Trophoblast cell (in vitro differentiated cells and primary cell): Measurements from ENCODE around the gene OLFM2.

Experiments used
- DNase-seq, 2 donors: peaks; one replicate each; pipeline ENCODE4 v3.0.0-alpha.2; 2016
- H2AFZ ChIP-seq: 2 replicates; pipeline ENCODE4 v1.6.1; 2013; ENCODE audit warnings: low read length, moderate library complexity, mild to moderate bottlenecking; ENCODE audit not compliant: insufficient read depth, poor library complexity
- H2AK5ac ChIP-seq: 2 replicates; pipeline ENCODE4 v1.6.1; 2013; ENCODE audit warnings: mild to moderate bottlenecking, low read length
- H2BK120ac ChIP-seq: 2 replicates; pipeline ENCODE4 v1.6.1; 2013; ENCODE audit warnings: low read length, mild to moderate bottlenecking, moderate library complexity; ENCODE audit not compliant: insufficient read depth, poor library complexity
- H2BK12ac ChIP-seq: 2 replicates; pipeline ENCODE4 v1.6.1; 2013; ENCODE audit warnings: mild to moderate bottlenecking, low read length, moderate library complexity
- H2BK5ac ChIP-seq: 2 replicates; pipeline ENCODE4 v1.6.1; 2013; ENCODE audit warnings: low read length, low read depth, moderate library complexity, mild to moderate bottlenecking; ENCODE audit not compliant: poor library complexity
- H3K14ac ChIP-seq: 2 replicates; pipeline ENCODE4 v1.6.1; 2013; ENCODE audit warnings: mild to moderate bottlenecking, low read length
- H3K18ac ChIP-seq: 2 replicates; pipeline ENCODE4 v1.6.1; 2013; ENCODE audit warnings: mild to moderate bottlenecking, low read length
- H3K23ac ChIP-seq: 2 replicates; pipeline ENCODE4 v1.6.1; 2013; ENCODE audit warnings: low read length
- H3K27ac ChIP-seq: 2 replicates; pipeline ENCODE4 v1.5.1; 2013; ENCODE audit warnings: low read depth, mild to moderate bottlenecking, inconsistent platforms, low read length, moderate library complexity
- H3K27me3 ChIP-seq: 2 replicates; pipeline ENCODE4 v1.6.1; 2013; ENCODE audit warnings: inconsistent platforms, mild to moderate bottlenecking, low read length, moderate library complexity; ENCODE audit not compliant: insufficient read depth
- H3K36me3 ChIP-seq, 2 experiments: 1 replicate in 1 of 2; 2 replicates in 1 of 2; pipeline ENCODE4 v1.6.1; 2013; ENCODE audit warnings: low read length in 2 of 2, mild to moderate bottlenecking in 2 of 2, moderate library complexity in 1 of 2; ENCODE audit not compliant: insufficient read depth in 2 of 2, control insufficient read depth in 1 of 2
- H3K4ac ChIP-seq: 2 replicates; pipeline ENCODE4 v1.6.1; 2013; ENCODE audit warnings: low read depth, mild to moderate bottlenecking, low read length, moderate library complexity
- H3K4me1 ChIP-seq, 2 experiments: 1 replicate in 1 of 2; 2 replicates in 1 of 2; pipeline ENCODE4 v1.6.1; 2013; ENCODE audit warnings: low read length in 2 of 2, mild to moderate bottlenecking in 2 of 2, moderate library complexity in 1 of 2; ENCODE audit not compliant: insufficient read depth in 2 of 2, control insufficient read depth in 1 of 2
- H3K4me2 ChIP-seq: 2 replicates; pipeline ENCODE4 v1.6.1; 2013; ENCODE audit warnings: inconsistent platforms, mild to moderate bottlenecking, low read length, moderate library complexity
- H3K4me3 ChIP-seq: 2 replicates; pipeline ENCODE4 v1.5.1; 2013; ENCODE audit warnings: mild to moderate bottlenecking, low read depth, low read length, inconsistent platforms
- H3K79me1 ChIP-seq: one replicate; pipeline ENCODE4 v1.6.1; 2013; ENCODE audit warnings: low read length
- H3K79me2 ChIP-seq: 2 replicates; pipeline ENCODE4 v1.6.1; 2013; ENCODE audit warnings: low read length, mild to moderate bottlenecking; ENCODE audit not compliant: control insufficient read depth, insufficient read depth, poor library complexity
- H3K9ac ChIP-seq: 2 replicates; pipeline ENCODE4 v1.6.1; 2013; ENCODE audit warnings: mild to moderate bottlenecking, low read length
- H3K9me3 ChIP-seq: 2 replicates; pipeline ENCODE4 v1.6.1; 2013; ENCODE audit warnings: low read depth, mild to moderate bottlenecking, control low read depth, inconsistent platforms, low read length; ENCODE audit not compliant: insufficient read depth
- H4K12ac ChIP-seq: 2 replicates; pipeline ENCODE4 v1.6.1; 2013; ENCODE audit warnings: low read depth, mild to moderate bottlenecking, low read length, moderate library complexity
- H4K8ac ChIP-seq: 2 replicates; pipeline ENCODE4 v1.6.1; 2013; ENCODE audit warnings: low read depth, mild to moderate bottlenecking, low read length, moderate library complexity
- H4K91ac ChIP-seq: one replicate; pipeline ENCODE4 v1.6.1; 2013; ENCODE audit warnings: low read depth, mild to moderate bottlenecking, low read length, moderate library complexity
- WGBS: extraction: QIAGEN DNeasy Blood & Tissue Kit; methylation state at CpG from one replicate; pipeline ENCODE4 v1.1.7; 2013; ENCODE audit warnings: missing lambda C conversion rate; ENCODE audit not compliant: insufficient read length, insufficient coverage; ENCODE audit errors: extremely low coverage; 5-methylcytosine and 5-hydroxymethylcytosine counted together

OLFM2 gene

GRCh38 chr19:9912551-9913236, 23.6 kb downstream of the OLFM2 start:
- H3K9me3 ChIP-seq, result no peaks in the 10 kb centered on the region
- peak overlapping the region; percentile 76 for H3K4me2 ChIP-seq
- no peaks in the 10 kb centered on the region for H3K36me3 ChIP-seq
- no peak overlapping the region for H3K23ac ChIP-seq
- H2AK5ac ChIP-seq, result no peak overlapping the region
- peaks cover 4% of the 10 kb centered on the region for H3K79me2 ChIP-seq
- no CpG with 5 or more reads among the region's 24 CpGs for WGBS
- no peak overlapping the region for H4K12ac ChIP-seq
- no peak overlapping the region for H3K9ac ChIP-seq
- peak overlapping the region; percentile 69 for H3K4me3 ChIP-seq
- H3K14ac ChIP-seq, result no peak overlapping the region
- peaks cover 6 to 16% of the 10 kb centered on the region in 2 experiments for H3K4me1 ChIP-seq
- H4K91ac ChIP-seq, result peak overlapping the region; percentile 26
- H4K8ac ChIP-seq, result no peak overlapping the region
- no peak overlapping the region for H2BK5ac ChIP-seq
- H3K18ac ChIP-seq, result no peak overlapping the region
- H3K79me1 ChIP-seq, result peaks cover 13% of the 10 kb centered on the region
- H3K27me3 ChIP-seq, result peaks cover 9% of the 10 kb centered on the region
- no peak overlapping the region for H2BK120ac ChIP-seq
- no peak overlapping the region for H3K4ac ChIP-seq
- no peak for DNase-seq
- no peak overlapping the region for H3K27ac ChIP-seq
- no peak overlapping the region for H2AFZ ChIP-seq
- peak overlapping the region; percentile 34 for H2BK12ac ChIP-seq

- Histone ChIP-seq H3K79me2 (peaks cover 4% of the 10 kb centered on the region), H2BK120ac (no peak overlapping the region), H3K14ac (no peak overlapping the region), H3K79me1 (peaks cover 13% of the 10 kb centered on the region), H2BK5ac (no peak overlapping the region), H3K18ac (no peak overlapping the region), H3K4me2 (no peak overlapping the region), H3K4ac (no peak overlapping the region), H3K4me3 (no peak overlapping the region), H3K27me3 (peaks cover 9% of the 10 kb centered on the region), H4K8ac (no peak overlapping the region), H3K9me3 (no peaks in the 10 kb centered on the region), H2AK5ac (no peak overlapping the region), H3K27ac (no peak overlapping the region), H2BK12ac (no peak overlapping the region), H3K4me1 (peaks cover 6 to 16% of the 10 kb centered on the region in 2 experiments), H4K12ac (no peak overlapping the region), H2AFZ (no peak overlapping the region), H3K9ac (no peak overlapping the region), H3K36me3 (no peaks in the 10 kb centered on the region), H4K91ac (no peak overlapping the region), H3K23ac (no peak overlapping the region)
- 100% methylated on average over 1 of the region's 6 CpGs for WGBS
- no peak for DNase-seq
Observed at GRCh38 chr19:9911524-9912185, 24.7 kb downstream of the OLFM2 start.

- H3K79me1 ChIP-seq, result peaks cover 13% of the 10 kb centered on the region
- no peak overlapping the region for H2BK12ac ChIP-seq
- 100% methylated on average over 1 of the region's 1 CpG for WGBS
- H3K9me3 ChIP-seq, result peaks cover 2% of the 10 kb centered on the region
- H2BK5ac ChIP-seq, result no peak overlapping the region
- no peak overlapping the region for H3K4ac ChIP-seq
- H2AK5ac ChIP-seq, result no peak overlapping the region
- no peak overlapping the region for H3K27ac ChIP-seq
- H2AFZ ChIP-seq, result no peak overlapping the region
- no peak overlapping the region for H3K4me2 ChIP-seq
- DNase-seq, result no peak
- H3K36me3 ChIP-seq, result no peaks in the 10 kb centered on the region
- no peak overlapping the region for H3K14ac ChIP-seq
- no peak overlapping the region for H3K4me3 ChIP-seq
- H4K8ac ChIP-seq, result no peak overlapping the region
- no peak overlapping the region for H3K9ac ChIP-seq
- peaks cover 6 to 16% of the 10 kb centered on the region in 2 experiments for H3K4me1 ChIP-seq
- H4K91ac ChIP-seq, result no peak overlapping the region
- no peak overlapping the region for H2BK120ac ChIP-seq
- H3K18ac ChIP-seq, result no peak overlapping the region
- H3K23ac ChIP-seq, result no peak overlapping the region
- H4K12ac ChIP-seq, result no peak overlapping the region
- H3K79me2 ChIP-seq, result peaks cover 4% of the 10 kb centered on the region
- peaks cover 9% of the 10 kb centered on the region for H3K27me3 ChIP-seq
Observed at GRCh38 chr19:9910625-9911024, 25.7 kb downstream of the OLFM2 start.

GRCh38 chr19:9909251-9909650, 27.1 kb downstream of the OLFM2 start:
- WGBS, result no CpG with 5 or more reads among the region's 10 CpGs
- DNase-seq, result no peak

More at GRCh38 chr19:9909251-9909650, 27.1 kb downstream of the OLFM2 start:
- H2AK5ac ChIP-seq, result no peak overlapping the region
- no peak overlapping the region for H3K23ac ChIP-seq
- H3K4me1 ChIP-seq, result peaks cover 6 to 14% of the 10 kb centered on the region in 2 experiments
- H3K79me1 ChIP-seq, result peaks cover 9% of the 10 kb centered on the region
- H4K8ac ChIP-seq, result no peak overlapping the region
- H3K9me3 ChIP-seq, result peaks cover 2% of the 10 kb centered on the region
- H3K4ac ChIP-seq, result no peak overlapping the region
- H2BK5ac ChIP-seq, result no peak overlapping the region
- peaks cover 9% of the 10 kb centered on the region for H3K27me3 ChIP-seq
- H3K9ac ChIP-seq, result no peak overlapping the region
- no peaks in the 10 kb centered on the region for H3K36me3 ChIP-seq
- H4K91ac ChIP-seq, result no peak overlapping the region
- H4K12ac ChIP-seq, result no peak overlapping the region
- H3K27ac ChIP-seq, result no peak overlapping the region
- H3K4me2 ChIP-seq, result no peak overlapping the region
- no peak overlapping the region for H3K18ac ChIP-seq
- no peak overlapping the region for H3K14ac ChIP-seq
- H2AFZ ChIP-seq, result no peak overlapping the region
- H3K4me3 ChIP-seq, result no peak overlapping the region
- peaks cover 4% of the 10 kb centered on the region for H3K79me2 ChIP-seq
- no peak overlapping the region for H2BK12ac ChIP-seq
- no peak overlapping the region for H2BK120ac ChIP-seq
